SU-DHL-6 (cell line): ENCODE measurements around the gene TSPYL6.

Source experiments
- CTCF ChIP-seq: fragments of 200-600 bp; sonication (generic); IDR thresholded peaks from one replicate; pipeline ENCODE4 v1.5.1; 2017; ENCODE audit warnings: antibody characterized with exemption, mild to moderate bottlenecking, low read length, moderate library complexity; ENCODE audit not compliant: insufficient read depth, poor library complexity, severe bottlenecking
- EZH2phosphoT487 ChIP-seq: fragments of 200-600 bp; sonication (generic), shearing (Covaris generic); conservative IDR thresholded peaks from 2 replicates; pipeline ENCODE4 v1.6.1; 2018; ENCODE audit warnings: mild to moderate bottlenecking, antibody characterized with exemption, low read length, moderate library complexity, mixed read lengths

- TF ChIP-seq CTCF (no peak), EZH2phosphoT487 (no peak)
Observed at GRCh38 chr2:54256091-54256694, at the start of gene TSPYL6.
